NCI-H82 (cell line): ENCODE measurements around the gene TLDC2.

Experiments
- DNase-seq: peaks from one replicate; lab custom pipeline; 2025; lab: John Stamatoyannopoulos, UW

Gene TLDC2

GRCh38 chr20:36850759-36851158 is 25.2 kb upstream of the TLDC2 start:
- DNase-seq, result no peak

DNA sequence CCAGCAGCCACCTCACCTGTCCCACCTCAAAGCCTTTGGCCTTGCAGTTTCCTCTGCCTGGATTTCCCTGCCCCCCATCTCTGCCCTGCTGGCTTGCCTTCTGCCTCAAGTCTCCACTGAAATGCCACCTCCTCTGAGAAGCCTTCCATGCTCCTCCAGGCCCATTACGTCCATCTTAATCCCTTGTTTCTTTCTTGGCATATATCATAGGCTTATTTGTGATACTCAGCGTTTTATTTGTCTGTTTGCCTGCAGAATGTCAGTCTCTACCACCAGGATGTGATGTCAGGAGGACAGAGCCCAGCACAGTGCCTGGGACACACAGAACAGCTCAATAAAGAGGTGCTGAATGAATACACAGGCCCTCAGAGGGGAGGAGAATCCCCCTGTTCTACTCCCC is 24.4 kb upstream of the TLDC2 start:
- DNase-seq, result no peak

- no peak for DNase-seq
These were observed 23.8 kb upstream of the TLDC2 start for GRCh38 chr20:36852187-36852586.

DNA sequence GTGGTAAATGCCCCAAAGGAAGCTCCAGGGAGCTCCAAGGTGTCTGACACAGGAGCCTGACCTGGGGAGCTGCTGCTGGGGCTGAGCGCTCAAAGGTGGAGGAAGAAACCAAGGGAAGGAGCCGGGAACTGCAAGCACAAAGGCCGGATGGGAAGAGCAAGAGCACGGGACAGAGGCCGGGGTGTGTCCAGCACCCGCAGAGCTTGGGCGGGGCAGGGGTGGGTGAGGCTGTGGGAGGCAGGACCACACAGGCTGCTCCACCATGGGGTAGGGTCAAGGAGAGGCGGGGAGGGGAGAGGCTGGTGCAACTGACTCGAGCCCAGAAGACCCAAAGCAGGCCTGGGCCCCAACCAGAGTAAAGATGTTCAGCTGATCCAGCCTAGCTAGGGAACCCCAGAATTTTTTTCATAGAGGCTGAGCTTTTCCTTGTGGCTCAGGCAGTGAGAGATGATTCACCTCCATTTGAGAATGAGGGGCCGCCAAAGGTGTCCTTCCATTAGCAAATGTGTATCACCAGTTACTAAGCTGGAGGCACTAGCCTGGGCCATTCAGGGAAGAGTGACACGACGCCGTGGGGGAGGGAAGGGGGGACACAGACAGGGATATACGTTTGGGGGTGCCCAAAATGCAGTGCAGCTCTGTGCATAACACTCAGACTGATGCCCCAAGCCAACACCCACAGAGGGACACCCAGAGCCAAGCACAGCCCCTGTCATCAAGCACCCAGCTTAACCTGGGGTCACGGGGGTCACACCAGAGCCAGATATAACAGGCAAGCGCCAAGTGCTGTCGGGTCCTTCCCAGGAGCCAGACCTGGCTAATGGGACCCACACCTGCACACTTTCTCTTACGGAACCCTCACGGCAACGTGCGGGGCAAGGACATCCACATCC is 21.3 kb upstream of the TLDC2 start:
- DNase-seq, result no peak

- no peak for DNase-seq
These were observed 20.7 kb upstream of the TLDC2 start for GRCh38 chr20:36855241-36855657.

- DNase-seq, result no peak
These were observed 19.7 kb upstream of the TLDC2 start for GRCh38 chr20:36856195-36856594.

- no peak for DNase-seq
These were observed 19.0 kb upstream of the TLDC2 start for GRCh38 chr20:36856691-36857635.

- DNase-seq, result no peak
These were observed 16.7 kb upstream of the TLDC2 start for GRCh38 chr20:36859282-36859555.

DNA sequence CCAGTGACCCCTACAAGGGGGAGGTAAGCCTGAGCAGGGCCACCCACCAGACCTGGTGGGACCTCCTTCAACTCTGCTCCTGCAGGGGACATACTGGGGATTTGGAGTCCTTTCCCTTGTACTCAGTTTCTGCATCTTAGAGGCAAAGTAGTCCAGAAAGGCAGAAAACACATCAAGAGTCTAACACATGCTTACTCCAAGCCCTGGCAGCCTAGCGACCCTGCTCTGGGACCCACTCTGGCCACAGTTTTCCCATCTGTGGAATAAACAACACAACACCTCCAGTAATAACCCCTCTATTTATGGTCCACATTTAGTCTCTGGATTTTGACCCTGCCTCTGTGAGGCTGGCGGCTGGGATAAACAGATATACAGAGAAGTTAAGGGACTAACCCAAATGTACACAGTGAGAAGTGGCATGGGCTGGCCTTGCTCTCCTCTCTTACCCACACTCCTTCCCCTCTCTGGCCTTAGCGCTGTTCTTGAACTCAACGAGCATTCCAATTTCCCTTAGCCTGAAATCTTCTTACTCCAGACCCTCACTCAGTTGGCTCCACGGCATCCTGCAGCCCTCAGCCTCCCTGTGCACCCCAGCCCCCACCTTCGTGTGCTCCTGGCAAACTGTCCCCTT is 16.1 kb upstream of the TLDC2 start:
- no peak for DNase-seq

DNA sequence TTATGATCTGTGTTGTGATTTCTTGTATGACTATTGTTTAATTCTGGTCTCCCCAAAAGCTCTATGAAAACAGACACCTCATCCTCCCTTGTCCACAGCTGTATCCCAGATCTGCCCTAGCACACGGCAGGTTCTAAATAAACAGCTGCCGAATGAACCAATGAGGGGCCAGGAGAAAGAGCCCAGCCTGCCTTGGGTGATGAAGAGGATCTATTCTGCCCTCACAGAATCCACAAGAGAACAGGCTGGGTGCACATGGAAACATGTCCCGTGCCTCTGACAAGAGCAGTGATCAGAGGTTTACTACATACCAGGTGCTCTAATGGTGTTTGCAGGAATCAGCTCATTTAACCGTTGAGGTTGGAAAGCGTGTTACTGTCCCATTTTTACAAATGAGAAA is 15.6 kb upstream of the TLDC2 start:
- no peak for DNase-seq

GRCh38 chr20:36860811-36861624 is 14.9 kb upstream of the TLDC2 start:
- no peak for DNase-seq

DNA sequence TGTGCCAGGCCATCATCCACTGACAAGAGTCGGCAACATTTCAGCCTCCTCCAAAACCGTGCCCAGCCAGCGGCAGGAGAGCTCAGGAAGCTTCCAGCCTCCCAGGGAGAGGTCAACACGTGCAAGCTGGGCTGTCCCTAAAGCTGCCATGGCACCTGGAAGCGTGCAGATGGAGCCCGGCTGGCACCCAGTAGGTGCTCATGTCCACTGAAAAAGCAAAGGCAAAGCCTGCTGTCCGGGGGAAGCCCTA is 14.4 kb upstream of the TLDC2 start:
- no peak for DNase-seq

- peak; percentile 77 for DNase-seq
These were observed 13.8 kb upstream of the TLDC2 start for GRCh38 chr20:36861875-36862801.

- DNase-seq, result no peak
These were observed 12.9 kb upstream of the TLDC2 start for GRCh38 chr20:36862857-36863668.

DNA sequence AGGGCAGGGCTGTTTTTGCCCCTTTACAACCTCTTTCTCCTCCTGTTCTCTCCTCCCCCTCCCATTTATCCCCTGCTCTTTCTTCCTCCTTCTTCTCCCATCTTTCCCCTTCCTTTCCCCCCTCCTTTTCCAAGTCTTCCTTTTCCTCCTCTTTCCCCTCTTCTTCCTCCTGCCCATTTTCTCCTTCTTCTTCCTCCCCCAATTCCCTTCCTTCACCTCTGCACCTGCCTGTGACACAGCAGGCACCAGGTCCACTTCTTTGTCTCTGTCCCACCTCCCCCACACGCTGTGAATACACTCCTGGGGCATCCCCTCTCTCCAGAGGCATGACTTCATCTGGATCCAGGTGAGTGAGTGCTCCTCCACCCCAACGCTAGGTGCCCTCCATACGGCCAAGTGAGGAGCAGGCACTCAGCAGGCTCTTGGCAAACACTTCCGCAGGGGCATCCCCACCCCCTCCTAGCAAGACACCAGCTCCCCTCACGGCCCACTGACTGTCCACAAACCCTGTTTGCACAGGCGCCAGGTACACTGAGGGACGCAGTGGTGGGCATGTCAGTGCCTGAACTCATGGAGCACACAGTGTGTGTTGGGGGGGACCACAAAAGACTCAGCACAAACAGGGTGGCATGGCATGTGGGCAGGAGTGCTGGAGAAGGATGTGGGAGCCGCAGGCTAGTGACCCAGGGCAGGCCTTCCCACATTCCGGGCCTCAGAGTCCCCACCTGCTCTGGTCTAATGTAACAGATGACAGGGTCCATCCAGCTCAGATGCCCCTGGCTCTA is 10.7 kb upstream of the TLDC2 start:
- DNase-seq, result no peak

GRCh38 chr20:36865861-36866149 is 10.1 kb upstream of the TLDC2 start:
- no peak for DNase-seq

DNA sequence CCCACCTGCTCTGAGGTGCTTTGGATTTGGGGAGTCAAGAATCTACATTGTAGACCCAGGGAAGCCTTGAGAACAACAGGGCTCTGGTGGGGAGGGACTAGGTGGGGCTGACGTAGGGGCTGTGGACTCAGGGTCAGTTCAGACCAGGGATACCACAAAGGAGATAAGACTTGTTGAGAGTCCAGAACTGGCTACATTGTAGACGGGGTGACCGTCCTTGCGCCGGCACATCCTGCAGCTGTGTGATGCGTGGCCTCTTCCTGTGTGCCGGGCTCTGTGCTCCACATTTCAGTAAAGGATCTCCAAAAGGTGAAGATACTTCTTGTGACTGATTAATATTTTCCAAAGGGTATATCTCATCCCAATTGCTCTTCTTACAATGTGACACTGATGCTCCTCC is 9.8 kb upstream of the TLDC2 start:
- no peak for DNase-seq

DNA sequence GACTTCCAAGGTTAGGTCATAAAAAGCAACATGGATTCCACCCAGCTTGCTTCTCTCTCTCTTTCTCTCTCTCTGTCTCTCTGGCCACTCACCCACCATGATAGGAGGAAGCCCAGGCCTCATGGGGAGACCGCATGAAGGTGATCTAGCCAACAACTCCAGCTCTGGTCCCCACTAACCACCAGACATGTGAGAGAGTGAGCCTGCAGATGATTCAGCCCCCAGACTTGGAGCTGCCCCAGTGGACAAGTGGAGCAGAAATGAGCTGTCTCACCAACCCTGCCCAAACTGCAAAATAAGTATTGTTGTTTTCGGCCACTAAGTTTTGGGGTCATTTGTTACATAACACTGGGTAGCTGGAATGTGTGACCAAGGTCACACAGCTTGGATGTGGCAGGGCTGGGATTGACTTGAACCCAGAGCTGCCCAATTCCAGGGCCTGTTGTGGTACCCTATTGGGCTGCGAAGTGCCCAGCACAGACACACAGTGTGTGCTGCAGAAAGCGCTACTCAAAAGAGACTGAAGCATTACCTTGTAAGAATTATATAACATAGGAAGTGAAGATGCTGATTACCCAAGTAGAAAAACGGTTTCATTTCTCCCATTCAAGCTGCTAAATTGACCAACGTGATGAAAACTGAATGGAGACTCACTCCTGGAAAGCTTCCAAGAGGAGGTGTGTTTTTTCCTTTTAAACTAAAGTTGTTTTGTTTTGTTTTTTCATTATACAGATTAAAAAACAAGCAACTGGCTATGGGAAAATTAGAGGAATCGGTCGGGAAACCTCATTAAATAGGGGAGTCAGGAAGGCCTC is 9.1 kb upstream of the TLDC2 start:
- DNase-seq, result no peak
